Colonic mucosa (tissue), 4 donors: ENCODE measurements around the gene FMN2. TPM values are rescaled to one million over a fixed set of nuclear protein-coding genes. Genes with fewer than 3 reads are reported as not detected.

Experiments used
- DNase-seq: peaks from one replicate; pipeline ENCODE4 v3.0.0-alpha.2; 2020
- H3K27ac ChIP-seq: fragments of 200-600 bp; one replicate; pipeline ENCODE4 v1.8.0; 2021
- H3K27me3 ChIP-seq: fragments of 200-600 bp; one replicate; pipeline ENCODE4 v1.8.0; 2021
- H3K36me3 ChIP-seq: fragments of 200-600 bp; one replicate; pipeline ENCODE4 v1.8.0; 2021
- H3K4me1 ChIP-seq: fragments of 200-600 bp; one replicate; pipeline ENCODE4 v1.8.0; 2021; ENCODE audit warnings: mild to moderate bottlenecking
- H3K4me3 ChIP-seq: fragments of 200-600 bp; one replicate; pipeline ENCODE4 v1.8.0; 2021
- H3K9ac ChIP-seq, 2 donors: one replicate each; pipeline ENCODE4 v1.7.0; 2013; ENCODE audit warnings: control low read depth in 2 of 2, low read depth in 2 of 2, low read length in 2 of 2
- H3K9me3 ChIP-seq: fragments of 200-600 bp; one replicate; pipeline ENCODE4 v1.8.0; 2021
- intact Hi-C: fragments of 100-400 bp; cut with DNase I; formaldehyde crosslinking; loops from one replicate; pipeline ENCODE4 v1.14.1; 2022
- total RNA-seq, 2 donors: library from RNA; stranded (reverse); fragmentation: NEBNext Ultra II Directional in 1 of 2; extraction: Animal tissue kit (Norgen Biotek cat#: 25700) in 1 of 2; gene quantifications; one replicate each; pipeline ENCODE4 v1.2.1, GENCODE V29; 2021
- TF ChIP-seq, protein P1 (sequence below): fragments of 200-600 bp; IDR thresholded peaks from one replicate; pipeline ENCODE4 v1.8.0; 2022; ENCODE audit warnings: antibody characterized with exemption, mild to moderate bottlenecking
- donor health status: healthy.
- donor health status: DM: no; HTN: no; CAD: no.
- donor health status: DM: no; HTN: no; CAD: no.

The FMN2 gene
- total RNA-seq, 2 donors from 2014 or later = 0.62 to 3.0 TPM

DNA sequence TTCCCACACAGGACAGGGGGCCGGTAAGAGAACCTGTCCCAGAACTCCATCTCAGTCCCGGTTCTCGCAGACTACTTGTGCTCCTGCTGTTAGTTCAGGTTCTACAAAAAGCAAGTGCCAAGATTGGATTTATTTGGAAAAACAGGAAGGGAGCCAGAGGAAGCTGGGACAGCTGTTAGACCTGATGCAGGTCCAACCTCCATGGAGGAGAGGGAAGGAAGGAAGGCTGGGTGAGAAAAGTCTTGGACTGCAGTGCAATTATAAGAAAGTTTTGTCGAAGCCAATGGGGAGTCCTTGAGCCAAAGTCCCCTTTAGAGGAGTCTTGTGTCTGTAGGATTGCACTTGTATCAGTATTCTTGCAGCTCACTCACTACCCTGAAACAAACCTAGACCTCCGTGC, 329.1 kb downstream of the FMN2 start:
- Histone ChIP-seq H3K4me1 (no peaks in the 10 kb centered on the region), H3K9me3 (no peaks in the 10 kb centered on the region), H3K4me3 (no peak overlapping the region), H3K9ac (no peak overlapping the region), H3K36me3 (no peaks in the 10 kb centered on the region), H3K27me3 (no peaks in the 10 kb centered on the region), H3K27ac (no peak overlapping the region)
- TF ChIP-seq, protein P1, sequence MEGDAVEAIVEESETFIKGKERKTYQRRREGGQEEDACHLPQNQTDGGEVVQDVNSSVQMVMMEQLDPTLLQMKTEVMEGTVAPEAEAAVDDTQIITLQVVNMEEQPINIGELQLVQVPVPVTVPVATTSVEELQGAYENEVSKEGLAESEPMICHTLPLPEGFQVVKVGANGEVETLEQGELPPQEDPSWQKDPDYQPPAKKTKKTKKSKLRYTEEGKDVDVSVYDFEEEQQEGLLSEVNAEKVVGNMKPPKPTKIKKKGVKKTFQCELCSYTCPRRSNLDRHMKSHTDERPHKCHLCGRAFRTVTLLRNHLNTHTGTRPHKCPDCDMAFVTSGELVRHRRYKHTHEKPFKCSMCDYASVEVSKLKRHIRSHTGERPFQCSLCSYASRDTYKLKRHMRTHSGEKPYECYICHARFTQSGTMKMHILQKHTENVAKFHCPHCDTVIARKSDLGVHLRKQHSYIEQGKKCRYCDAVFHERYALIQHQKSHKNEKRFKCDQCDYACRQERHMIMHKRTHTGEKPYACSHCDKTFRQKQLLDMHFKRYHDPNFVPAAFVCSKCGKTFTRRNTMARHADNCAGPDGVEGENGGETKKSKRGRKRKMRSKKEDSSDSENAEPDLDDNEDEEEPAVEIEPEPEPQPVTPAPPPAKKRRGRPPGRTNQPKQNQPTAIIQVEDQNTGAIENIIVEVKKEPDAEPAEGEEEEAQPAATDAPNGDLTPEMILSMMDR = no peak
- DNase-seq = no peak
- intact Hi-C loops = no loop called here

DNA sequence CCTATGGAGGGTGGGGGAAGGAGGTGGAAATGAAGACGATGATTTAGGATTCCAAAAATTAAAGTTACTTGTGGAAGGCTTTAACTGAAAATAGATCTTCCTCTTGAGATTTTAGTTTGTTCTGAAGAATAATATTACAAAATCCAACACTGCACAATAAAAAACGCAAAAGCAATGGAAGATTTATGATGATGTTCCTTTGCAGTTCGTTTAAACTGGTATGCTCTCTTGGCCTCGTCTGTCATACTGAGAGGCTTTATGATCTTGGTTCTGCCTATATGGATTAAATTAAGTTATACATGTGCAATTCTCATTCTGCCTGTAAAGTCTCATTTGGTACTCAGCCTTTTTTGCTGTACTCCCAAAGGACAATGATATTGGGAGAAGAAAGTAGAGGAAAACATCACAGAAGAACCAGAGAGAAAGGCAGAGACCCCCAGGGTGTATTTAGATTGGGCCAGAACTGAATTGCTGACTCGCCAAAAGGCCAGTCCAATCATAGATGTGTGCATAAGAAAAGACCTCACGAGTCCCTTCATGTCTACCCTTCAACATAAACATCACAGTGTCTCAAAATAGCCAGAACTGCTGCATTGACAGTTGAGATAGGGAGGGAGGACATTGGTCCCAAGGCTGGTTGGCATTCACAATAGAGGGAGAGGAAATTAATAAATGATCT, 331.7 kb downstream of the FMN2 start:
- Histone ChIP-seq H3K9ac (no peak overlapping the region), H3K9me3 (no peaks in the 10 kb centered on the region), H3K4me3 (no peak overlapping the region), H3K4me1 (no peaks in the 10 kb centered on the region), H3K27me3 (no peaks in the 10 kb centered on the region), H3K36me3 (no peaks in the 10 kb centered on the region), H3K27ac (no peak overlapping the region)
- TF ChIP-seq, protein P1 = no peak
- intact Hi-C loops = no loop called here
- DNase-seq = no peak

DNA sequence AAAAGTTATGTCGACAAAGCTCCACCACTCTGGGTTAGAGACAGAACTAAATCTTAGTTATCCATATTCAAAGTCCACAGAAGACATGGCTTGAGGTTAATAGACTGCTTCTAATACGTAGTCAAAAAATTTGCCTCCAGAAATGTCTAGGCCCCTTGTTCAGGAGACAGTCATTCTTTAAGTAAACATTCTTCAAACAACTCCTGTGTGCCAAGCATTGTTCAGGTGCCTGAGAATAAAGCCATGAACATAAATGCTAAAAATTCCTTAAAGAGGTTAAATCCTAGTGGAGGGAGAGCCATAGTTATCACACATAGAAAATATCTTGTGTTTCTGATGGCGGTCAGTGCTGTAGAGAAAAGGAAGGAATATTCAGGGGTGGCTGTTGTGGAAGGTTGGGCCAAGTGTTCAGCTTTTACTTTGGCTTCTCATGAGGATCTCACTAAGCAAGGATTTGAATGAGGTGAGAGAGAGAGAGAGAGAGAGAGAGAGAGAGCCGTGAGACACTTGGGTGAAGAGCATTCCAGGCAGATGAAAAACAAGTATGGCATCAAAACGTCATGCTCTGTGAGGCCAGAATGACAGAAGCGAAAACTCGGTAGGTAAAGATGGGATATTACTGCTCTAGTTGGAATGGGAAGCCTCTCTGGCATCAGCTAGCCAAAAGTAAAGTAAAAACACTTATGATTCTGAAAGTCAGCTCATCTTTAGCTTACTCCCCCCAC, 333.2 kb downstream of the FMN2 start:
- H3K36me3 ChIP-seq = no peaks in the 10 kb centered on the region

DNA sequence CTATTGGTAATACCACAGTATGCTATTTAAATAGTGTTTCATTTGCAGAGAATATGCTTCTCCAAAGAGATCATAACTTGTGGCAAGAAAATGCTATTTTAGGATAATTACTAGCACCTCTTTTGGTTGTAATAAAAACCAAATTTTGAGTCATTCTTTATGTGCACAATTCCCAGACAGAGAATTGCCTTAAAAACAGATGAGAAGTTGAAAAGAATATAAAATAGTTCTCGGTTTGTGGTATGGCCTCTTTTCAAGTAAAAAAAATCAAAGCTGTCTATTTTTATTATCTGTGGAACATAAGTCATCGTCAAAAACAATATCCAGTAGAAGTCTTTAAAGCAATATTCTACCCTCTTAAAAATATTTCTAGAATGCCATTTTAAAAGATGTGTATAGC, 334.4 kb downstream of the FMN2 start:
- intact Hi-C loops = no loop called here
- no peaks in the 10 kb centered on the region for H3K4me1 ChIP-seq
- no peaks in the 10 kb centered on the region for H3K36me3 ChIP-seq
- no peak overlapping the region for H3K9ac ChIP-seq
- no peak for DNase-seq
- H3K27ac ChIP-seq = no peak overlapping the region
- no peak overlapping the region for H3K4me3 ChIP-seq
- H3K9me3 ChIP-seq = no peaks in the 10 kb centered on the region
- TF ChIP-seq, protein P1 = no peak
- no peaks in the 10 kb centered on the region for H3K27me3 ChIP-seq

More for the DNA sequence above, 333.2 kb downstream of the FMN2 start:
- H3K9ac ChIP-seq = no peak overlapping the region
- no peak for DNase-seq
- no peaks in the 10 kb centered on the region for H3K9me3 ChIP-seq
- H3K4me1 ChIP-seq = no peaks in the 10 kb centered on the region
- H3K27me3 ChIP-seq = no peaks in the 10 kb centered on the region
- H3K4me3 ChIP-seq = no peak overlapping the region
- H3K27ac ChIP-seq = no peak overlapping the region
- TF ChIP-seq, protein P1 = no peak
- intact Hi-C loops = no loop called here

DNA sequence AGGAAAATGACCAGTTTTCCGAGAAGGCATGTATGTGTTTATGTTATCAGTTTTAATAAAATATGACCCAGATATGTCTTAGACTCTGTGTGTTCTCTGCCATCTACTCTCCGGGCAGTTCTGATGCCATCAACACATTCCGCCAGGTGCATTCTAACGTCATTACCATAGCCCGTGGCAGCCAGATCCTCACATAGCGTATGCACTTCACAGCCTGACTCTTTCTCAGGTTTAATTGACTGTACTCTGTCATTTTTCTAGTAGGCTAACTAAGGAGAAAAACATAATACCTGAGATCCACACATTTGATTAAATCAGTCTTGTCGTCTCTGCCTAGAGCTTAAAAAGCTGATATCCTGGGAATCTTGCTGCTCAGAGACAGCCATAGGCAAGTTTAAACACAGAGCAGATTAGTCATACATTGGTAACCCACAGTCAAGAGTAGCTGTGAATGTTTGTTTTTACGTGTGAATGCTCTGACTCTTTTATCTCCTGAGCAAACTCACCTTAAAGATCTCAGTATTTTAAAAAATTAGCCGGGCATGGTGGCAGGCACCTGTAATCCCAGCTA, 344.4 kb downstream of the FMN2 start:
- no peak for DNase-seq
- Histone ChIP-seq H3K27me3 (no peaks in the 10 kb centered on the region), H3K36me3 (no peaks in the 10 kb centered on the region), H3K4me1 (no peaks in the 10 kb centered on the region), H3K27ac (no peak overlapping the region), H3K9me3 (no peaks in the 10 kb centered on the region), H3K4me3 (no peak overlapping the region), H3K9ac (no peak overlapping the region)
- TF ChIP-seq, protein P1 = no peak
- intact Hi-C loops = no loop called here
